WI38 (cell line): ENCODE data around the gene CAMSAP1.

Experiments used
- H3K4me3 ChIP-seq: 2 replicates; pipeline ENCODE4 v1.5.1; 2011; ENCODE audit warnings: low read depth, mild to moderate bottlenecking, control low read depth, low read length
- TF ChIP-seq, protein P1 (sequence below): IDR thresholded peaks from 2 replicates; pipeline ENCODE4 v1.5.1; 2012; ENCODE audit warnings: low read depth, mild to moderate bottlenecking, control low read depth, low read length

CAMSAP1 gene

GRCh38 chr9:135773530-135774238, 133.7 kb downstream of the CAMSAP1 start:
- TF ChIP-seq, protein P1, sequence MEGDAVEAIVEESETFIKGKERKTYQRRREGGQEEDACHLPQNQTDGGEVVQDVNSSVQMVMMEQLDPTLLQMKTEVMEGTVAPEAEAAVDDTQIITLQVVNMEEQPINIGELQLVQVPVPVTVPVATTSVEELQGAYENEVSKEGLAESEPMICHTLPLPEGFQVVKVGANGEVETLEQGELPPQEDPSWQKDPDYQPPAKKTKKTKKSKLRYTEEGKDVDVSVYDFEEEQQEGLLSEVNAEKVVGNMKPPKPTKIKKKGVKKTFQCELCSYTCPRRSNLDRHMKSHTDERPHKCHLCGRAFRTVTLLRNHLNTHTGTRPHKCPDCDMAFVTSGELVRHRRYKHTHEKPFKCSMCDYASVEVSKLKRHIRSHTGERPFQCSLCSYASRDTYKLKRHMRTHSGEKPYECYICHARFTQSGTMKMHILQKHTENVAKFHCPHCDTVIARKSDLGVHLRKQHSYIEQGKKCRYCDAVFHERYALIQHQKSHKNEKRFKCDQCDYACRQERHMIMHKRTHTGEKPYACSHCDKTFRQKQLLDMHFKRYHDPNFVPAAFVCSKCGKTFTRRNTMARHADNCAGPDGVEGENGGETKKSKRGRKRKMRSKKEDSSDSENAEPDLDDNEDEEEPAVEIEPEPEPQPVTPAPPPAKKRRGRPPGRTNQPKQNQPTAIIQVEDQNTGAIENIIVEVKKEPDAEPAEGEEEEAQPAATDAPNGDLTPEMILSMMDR = no peak
- H3K4me3 ChIP-seq = no peak overlapping the region

- no peak overlapping the region for H3K4me3 ChIP-seq
- TF ChIP-seq, protein P1 = no peak
Observed at GRCh38 chr9:135772702-135773493, 134.4 kb downstream of the CAMSAP1 start.

DNA sequence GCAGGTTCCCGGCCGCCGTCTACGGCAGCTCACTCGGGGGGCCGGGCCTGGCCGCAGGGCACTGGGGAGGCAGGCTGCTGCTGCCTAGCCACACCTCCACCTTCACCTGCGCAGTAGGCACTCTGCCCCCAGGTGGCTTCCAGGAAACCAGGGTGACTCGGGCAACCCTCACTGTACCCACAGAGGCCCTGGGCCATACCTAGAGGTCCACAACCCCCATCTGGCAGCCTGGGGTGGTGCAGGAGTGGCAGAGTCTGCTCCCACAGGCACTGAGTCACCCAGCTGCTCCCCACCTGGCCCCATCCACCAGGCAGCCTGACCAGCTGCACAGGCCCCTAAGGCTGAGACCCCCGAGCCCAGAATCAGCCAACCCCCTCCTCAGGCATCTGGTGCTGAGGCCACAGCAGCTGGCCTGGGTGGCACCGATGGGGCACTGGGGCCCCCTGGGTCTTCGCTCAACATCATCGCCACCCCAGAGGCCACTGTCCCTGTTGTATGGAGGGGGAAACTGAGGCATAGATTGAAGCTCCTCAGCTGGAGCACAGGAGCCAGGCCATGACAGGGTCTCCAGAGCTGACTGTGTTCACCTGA, 135.2 kb downstream of the CAMSAP1 start:
- TF ChIP-seq, protein P1 = no peak

GRCh38 chr9:135771401-135772051, 135.8 kb downstream of the CAMSAP1 start:
- TF ChIP-seq, protein P1 = no peak
- no peak overlapping the region for H3K4me3 ChIP-seq

More for the DNA sequence above, 135.2 kb downstream of the CAMSAP1 start:
- H3K4me3 ChIP-seq = no peak overlapping the region

GRCh38 chr9:135770771-135771170, 136.6 kb downstream of the CAMSAP1 start:
- TF ChIP-seq, protein P1 = no peak
- H3K4me3 ChIP-seq = no peak overlapping the region

- TF ChIP-seq, protein P1 = no peak
- H3K4me3 ChIP-seq = no peak overlapping the region
Observed at GRCh38 chr9:135770203-135770535, 137.2 kb downstream of the CAMSAP1 start.
